ENCODE results near the gene CD7.
A peak's percentile ranks its signal among the peaks of the same experiment; 100 is the strongest.

The CD7 gene

GRCh38 chr17:82358465-82359350 lies 41.3 kb upstream of the CD7 start, which contains the start of gene TEX19:
TSS of gene TEX19 (plus strand) at chr17:82359247. CDS start at chr17:82362151, 2,904 bp downstream.
- no peak for TF ChIP-seq CTCF (IDR thresholded peaks at IDR 0.05; ENCODE audit: unreplicated experiment in 3 of 3)
- Mint-ChIP-seq H3K27ac (peak within 1 kb of the TSS in 1 of 3 experiments; percentile 3), H3K4me1 (peaks cover 26% of the 10 kb centered on the region), H3K27me3 (ENCODE audit: low read depth) (peaks cover 22% of the 10 kb centered on the region), H3K9me3 (no peaks in the 10 kb centered on the region), H3K36me3 (ENCODE audit: low read depth) (no peaks in the 10 kb centered on the region), H3K4me3 (no peak within 1 kb of the TSS)

GRCh38 chr17:82357394-82357793 lies 40.0 kb upstream of the CD7 start:
- peaks cover 18% of the 10 kb centered on the region for H3K27me3 Mint-ChIP-seq (ENCODE audit: low read depth)
- TF ChIP-seq CTCF (IDR thresholded peaks at IDR 0.05; ENCODE audit: unreplicated experiment in 3 of 3): no peak
- H3K9me3 Mint-ChIP-seq: no peaks in the 10 kb centered on the region
- H3K36me3 Mint-ChIP-seq (ENCODE audit: low read depth): no peaks in the 10 kb centered on the region
- no peak overlapping the region for H3K4me3 Mint-ChIP-seq
- H3K4me1 Mint-ChIP-seq: peaks cover 26% of the 10 kb centered on the region
- H3K27ac Mint-ChIP-seq: no peak overlapping the region

GRCh38 chr17:82356845-82357355 lies 39.5 kb upstream of the CD7 start:
- Mint-ChIP-seq H3K9me3 (no peaks in the 10 kb centered on the region), H3K27ac (peak overlapping the region in 2 of 3 experiments; percentile 57 to 76), H3K4me1 (peaks cover 27% of the 10 kb centered on the region), H3K36me3 (ENCODE audit: low read depth) (no peaks in the 10 kb centered on the region), H3K27me3 (ENCODE audit: low read depth) (peaks cover 19% of the 10 kb centered on the region), H3K4me3 (peak overlapping the region; percentile 41 to 60 (median 43))
- no peak for TF ChIP-seq CTCF (IDR thresholded peaks at IDR 0.05; ENCODE audit: unreplicated experiment in 3 of 3)

GRCh38 chr17:82355770-82356427 lies 38.5 kb upstream of the CD7 start:
- Mint-ChIP-seq H3K4me3 (no peak overlapping the region), H3K27ac (no peak overlapping the region), H3K27me3 (ENCODE audit: low read depth) (peaks cover 15% of the 10 kb centered on the region), H3K9me3 (no peaks in the 10 kb centered on the region), H3K4me1 (peaks cover 35% of the 10 kb centered on the region), H3K36me3 (ENCODE audit: low read depth) (no peaks in the 10 kb centered on the region)
- TF ChIP-seq CTCF (IDR thresholded peaks at IDR 0.05; ENCODE audit: unreplicated experiment in 3 of 3): no peak

- Mint-ChIP-seq H3K9me3 (no peaks in the 10 kb centered on the region), H3K4me3 (no peak overlapping the region), H3K36me3 (ENCODE audit: low read depth) (no peaks in the 10 kb centered on the region), H3K27me3 (ENCODE audit: low read depth) (peaks cover 15% of the 10 kb centered on the region), H3K27ac (no peak overlapping the region), H3K4me1 (peaks cover 35% of the 10 kb centered on the region)
- TF ChIP-seq CTCF (IDR thresholded peaks at IDR 0.05; ENCODE audit: unreplicated experiment in 3 of 3): no peak
Observed at GRCh38 chr17:82354804-82355308, 37.4 kb upstream of the CD7 start.
